ENCODE results near the gene SLC9A8. TPM values are rescaled to one million over a fixed set of nuclear protein-coding genes. Genes with fewer than 3 reads are reported as not detected.

SLC9A8 gene
- total RNA-seq, 5 donors from 2014 or later (not counting 1 experiment from before 2014, with no cell fraction given) = 22.2 to 34.2 (median 25.6) TPM

DNA sequence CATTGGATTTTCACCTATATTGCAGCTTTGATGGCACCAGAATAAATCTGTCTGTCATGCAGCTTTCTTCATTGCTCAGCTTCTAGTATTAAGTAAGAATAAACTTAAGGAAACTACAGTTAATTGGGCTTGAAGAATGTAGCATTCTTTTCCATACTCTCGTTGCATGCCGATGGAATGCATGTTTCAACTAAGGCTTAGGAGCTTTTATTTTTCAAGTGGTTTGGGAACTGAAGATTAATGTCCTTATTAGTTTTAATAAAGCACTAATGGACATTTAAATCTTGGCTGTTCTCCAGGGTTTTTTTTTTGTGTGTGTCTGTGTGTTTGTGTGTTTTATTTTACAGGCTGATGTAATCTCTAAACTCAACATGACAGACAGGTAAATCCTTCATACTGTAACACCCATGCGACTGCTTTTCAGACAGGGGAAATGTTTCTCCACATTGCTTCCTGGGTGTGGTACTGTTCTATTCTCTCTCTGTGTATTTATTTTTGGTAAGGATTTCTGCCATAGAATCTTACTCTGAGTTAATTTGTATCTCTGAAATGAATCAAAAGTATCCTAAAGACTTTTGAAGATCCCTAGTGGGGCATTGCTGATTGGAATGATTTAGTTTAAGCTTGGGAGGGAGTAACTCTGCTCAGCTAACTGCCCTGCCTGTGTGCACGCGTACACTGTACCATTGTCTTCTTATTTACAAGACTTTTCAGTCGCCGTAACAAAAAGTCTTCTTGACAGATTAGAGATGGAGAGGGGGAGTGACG is 38.0 kb downstream of the SLC9A8 start:
- H3K27me3 ChIP-seq (replicated peaks in 1 of 2; ENCODE audit: control insufficient read depth in 2 of 2, extremely low read depth in 1 of 2, insufficient read depth in 2 of 2, low read length in 1 of 2) = no peaks in the 10 kb centered on the region
- H3K9me3 ChIP-seq = no peaks in the 10 kb centered on the region
- no CpG with 5 or more reads among the region's 8 CpGs for WGBS (ENCODE audit: insufficient coverage)
- Mint-ChIP-seq H3K4me1 (peaks cover 14 to 19% (median 18%) of the 10 kb centered on the region in 3 donors), H3K27ac (peak overlapping the region in 1 of 2 donors; percentile 21), H3K36me3 (peaks cover 47% of the 10 kb centered on the region), H3K4me3 (no peak overlapping the region), H3K27me3 (no peaks in the 10 kb centered on the region), H3K9me3 (no peaks in the 10 kb centered on the region)
- peaks cover under 1 to 65% of the 10 kb centered on the region in 2 donors for H3K36me3 ChIP-seq (ENCODE audit: control insufficient read depth in 2 of 2, extremely low read depth in 1 of 2, insufficient read depth in 1 of 2, low read length in 1 of 2)
- H3K4me1 ChIP-seq (ENCODE audit: control insufficient read depth in 1 of 2, extremely low read depth in 1 of 2, insufficient read depth in 2 of 2, low read length in 2 of 2) = peaks cover 5 to 7% of the 10 kb centered on the region in 2 experiments
- DNase-seq (no peak), ATAC-seq (replicated peaks in 1 of 4) (no peak)
- no peak overlapping the region for H3K4me3 ChIP-seq (ENCODE audit: control insufficient read depth in 1 of 2, extremely low read depth in 1 of 2, low read length in 1 of 2)
- ChIA-PET CTCF (interaction anchor here in 1 of 2 donors (0.5 to 0.7 kb wide), 3 partner anchors 52 to 264 kb away, joined by 3 to 4 read pairs (median 3); no protein-coding TSS in a partner anchor), POLR2A (no interaction called here)
- H3K27ac ChIP-seq (ENCODE audit: low read length) = no peak overlapping the region

DNA sequence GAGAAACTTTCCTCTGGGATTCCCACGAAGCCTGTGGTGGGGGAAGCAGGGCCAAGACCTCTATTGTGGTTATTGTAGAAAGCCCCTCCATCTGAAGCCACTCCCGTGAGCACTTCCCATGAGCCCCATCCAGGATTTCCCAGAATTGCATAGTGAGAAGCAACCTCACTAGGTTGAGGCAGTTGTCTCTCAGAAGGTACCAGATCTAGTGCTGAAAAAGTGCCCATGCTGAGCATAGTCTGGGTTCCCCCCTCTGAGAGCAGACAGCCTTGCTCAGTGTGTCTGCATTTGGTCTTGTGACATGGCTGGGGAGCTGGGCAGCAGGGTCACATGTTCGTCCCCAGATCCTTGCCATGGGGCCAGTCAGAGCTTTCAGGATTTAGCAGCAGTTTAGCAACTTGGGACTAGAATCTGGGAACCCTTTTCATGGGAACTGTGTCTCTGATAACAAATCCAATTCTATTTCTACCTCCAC is 38.6 kb downstream of the SLC9A8 start:
- H3K4me3 Mint-ChIP-seq = no peak overlapping the region
- WGBS (ENCODE audit: insufficient coverage) = 100% methylated on average over 2 of the region's 3 CpGs
- Histone ChIP-seq H3K4me1 (ENCODE audit: control insufficient read depth in 1 of 2, extremely low read depth in 1 of 2, insufficient read depth in 2 of 2, low read length in 2 of 2) (peaks cover 5 to 7% of the 10 kb centered on the region in 2 experiments), H3K36me3 (ENCODE audit: control insufficient read depth in 2 of 2, extremely low read depth in 1 of 2, insufficient read depth in 1 of 2, low read length in 1 of 2) (peaks cover 0 to 71% of the 10 kb centered on the region in 2 donors), H3K9me3 (no peaks in the 10 kb centered on the region), H3K27ac (ENCODE audit: low read length) (no peak overlapping the region), H3K4me3 (ENCODE audit: control insufficient read depth in 1 of 2, extremely low read depth in 1 of 2, low read length in 1 of 2) (no peak overlapping the region), H3K27me3 (replicated peaks in 1 of 2; ENCODE audit: control insufficient read depth in 2 of 2, extremely low read depth in 1 of 2, insufficient read depth in 2 of 2, low read length in 1 of 2) (no peaks in the 10 kb centered on the region)
- H3K36me3 Mint-ChIP-seq = peaks cover 50% of the 10 kb centered on the region
- DNase-seq (no peak), ATAC-seq (replicated peaks in 1 of 4) (no peak)
- H3K4me1 Mint-ChIP-seq = peaks cover 14 to 18% (median 17%) of the 10 kb centered on the region in 3 donors
- no peaks in the 10 kb centered on the region for H3K27me3 Mint-ChIP-seq
- H3K9me3 Mint-ChIP-seq = no peaks in the 10 kb centered on the region
- POLR2A ChIA-PET = interaction anchor here in 1 of 2 donors (0.6 kb wide), 1 partner anchor 63 kb away, joined by 4 read pairs; no protein-coding TSS in a partner anchor
- H3K27ac Mint-ChIP-seq = no peak overlapping the region
- CTCF ChIA-PET = interaction anchor here in 1 of 2 donors (0.5 kb wide), 1 partner anchor 115 kb away, joined by 4 read pairs; no protein-coding TSS in a partner anchor

DNA sequence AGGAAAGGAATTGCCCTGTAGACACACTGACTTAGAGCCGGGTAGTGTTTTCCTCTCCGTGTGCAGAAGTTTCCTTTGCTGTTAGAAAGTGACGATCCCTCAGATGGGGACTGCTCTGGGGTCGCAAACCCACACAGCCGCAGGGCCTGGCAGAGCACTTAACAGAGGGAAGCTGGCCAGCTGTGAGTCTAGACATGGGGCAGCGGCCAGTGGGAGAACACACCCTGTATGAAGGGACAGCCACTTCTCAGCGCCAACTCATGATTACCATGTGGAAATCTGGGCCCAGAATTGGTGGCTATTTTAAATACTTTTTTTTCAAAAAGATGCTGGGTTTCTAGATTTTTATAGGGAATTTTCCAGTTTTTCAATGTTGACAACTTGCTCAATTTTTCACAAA is 39.4 kb downstream of the SLC9A8 start:
- peaks cover 5 to 7% of the 10 kb centered on the region in 2 experiments for H3K4me1 ChIP-seq (ENCODE audit: control insufficient read depth in 1 of 2, extremely low read depth in 1 of 2, insufficient read depth in 2 of 2, low read length in 2 of 2)
- no peak overlapping the region for H3K27ac ChIP-seq (ENCODE audit: low read length)
- ChIA-PET POLR2A (interaction anchor here in 1 of 2 donors (0.6 kb wide), 1 partner anchor 62 kb away, joined by 4 read pairs; no protein-coding TSS in a partner anchor), CTCF (interaction anchor here in 1 of 2 donors (0.5 kb wide), 1 partner anchor 114 kb away, joined by 4 read pairs; no protein-coding TSS in a partner anchor)
- H3K27me3 Mint-ChIP-seq = no peaks in the 10 kb centered on the region
- no peak overlapping the region for H3K4me3 ChIP-seq (ENCODE audit: control insufficient read depth in 1 of 2, extremely low read depth in 1 of 2, low read length in 1 of 2)
- no peak overlapping the region for H3K27ac Mint-ChIP-seq
- peaks cover 14 to 18% (median 17%) of the 10 kb centered on the region in 3 donors for H3K4me1 Mint-ChIP-seq
- H3K9me3 Mint-ChIP-seq = no peaks in the 10 kb centered on the region
- peaks cover 55% of the 10 kb centered on the region for H3K36me3 Mint-ChIP-seq
- DNase-seq = no peak
- H3K27me3 ChIP-seq (replicated peaks in 1 of 2; ENCODE audit: control insufficient read depth in 2 of 2, extremely low read depth in 1 of 2, insufficient read depth in 2 of 2, low read length in 1 of 2) = no peaks in the 10 kb centered on the region
- H3K36me3 ChIP-seq (ENCODE audit: control insufficient read depth in 2 of 2, extremely low read depth in 1 of 2, insufficient read depth in 1 of 2, low read length in 1 of 2) = peaks cover 0 to 75% of the 10 kb centered on the region in 2 donors
- no peaks in the 10 kb centered on the region for H3K9me3 ChIP-seq
- WGBS (ENCODE audit: insufficient coverage) = 86% methylated on average over 5 of the region's 7 CpGs
- ATAC-seq (replicated peaks in 1 of 4) = no peak
- H3K4me3 Mint-ChIP-seq = no peak overlapping the region

DNA sequence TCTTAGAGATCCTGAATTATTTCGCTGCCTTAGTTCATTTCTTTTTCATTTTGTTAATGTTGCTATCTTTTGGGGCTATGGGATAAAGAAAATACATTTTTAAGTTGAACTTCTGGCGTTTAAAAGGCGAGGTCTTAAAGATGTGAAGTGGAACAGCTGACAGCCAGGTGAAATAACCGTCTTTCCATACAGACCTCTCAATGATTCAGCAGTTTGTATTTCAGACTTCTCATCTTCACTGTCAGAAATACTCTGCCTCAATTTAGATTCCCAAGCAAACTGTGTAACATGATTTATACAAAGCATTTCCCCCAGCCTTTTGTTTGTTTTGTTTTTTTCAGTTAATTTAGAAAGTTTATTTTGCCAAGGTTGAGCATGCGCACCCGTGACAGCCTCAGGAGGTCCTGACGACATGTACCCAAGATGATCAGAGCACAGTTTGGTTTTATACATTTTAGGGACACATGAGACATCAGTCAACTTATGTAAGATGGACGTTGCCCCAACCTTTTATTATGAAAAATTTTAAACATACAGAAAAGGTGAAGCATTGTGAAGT is 40.0 kb downstream of the SLC9A8 start:
- Histone ChIP-seq H3K27ac (ENCODE audit: low read length) (no peak overlapping the region), H3K4me1 (ENCODE audit: control insufficient read depth in 1 of 2, extremely low read depth in 1 of 2, insufficient read depth in 2 of 2, low read length in 2 of 2) (peaks cover 5 to 7% of the 10 kb centered on the region in 2 experiments), H3K36me3 (ENCODE audit: control insufficient read depth in 2 of 2, extremely low read depth in 1 of 2, insufficient read depth in 1 of 2, low read length in 1 of 2) (peaks cover 0 to 80% of the 10 kb centered on the region in 2 donors), H3K27me3 (replicated peaks in 1 of 2; ENCODE audit: control insufficient read depth in 2 of 2, extremely low read depth in 1 of 2, insufficient read depth in 2 of 2, low read length in 1 of 2) (no peaks in the 10 kb centered on the region), H3K4me3 (ENCODE audit: control insufficient read depth in 1 of 2, extremely low read depth in 1 of 2, low read length in 1 of 2) (no peak overlapping the region), H3K9me3 (no peaks in the 10 kb centered on the region)
- ATAC-seq (replicated peaks in 1 of 4) (no peak), DNase-seq (no peak)
- H3K4me1 Mint-ChIP-seq = peaks cover 14 to 18% (median 17%) of the 10 kb centered on the region in 3 donors
- CTCF ChIA-PET = no interaction called here
- no peak overlapping the region for H3K27ac Mint-ChIP-seq
- no peaks in the 10 kb centered on the region for H3K27me3 Mint-ChIP-seq
- POLR2A ChIA-PET = no interaction called here
- WGBS (ENCODE audit: insufficient coverage) = 96% methylated on average over 5 of the region's 8 CpGs
- no peak overlapping the region for H3K4me3 Mint-ChIP-seq
- peaks cover 57% of the 10 kb centered on the region for H3K36me3 Mint-ChIP-seq
- no peaks in the 10 kb centered on the region for H3K9me3 Mint-ChIP-seq

DNA sequence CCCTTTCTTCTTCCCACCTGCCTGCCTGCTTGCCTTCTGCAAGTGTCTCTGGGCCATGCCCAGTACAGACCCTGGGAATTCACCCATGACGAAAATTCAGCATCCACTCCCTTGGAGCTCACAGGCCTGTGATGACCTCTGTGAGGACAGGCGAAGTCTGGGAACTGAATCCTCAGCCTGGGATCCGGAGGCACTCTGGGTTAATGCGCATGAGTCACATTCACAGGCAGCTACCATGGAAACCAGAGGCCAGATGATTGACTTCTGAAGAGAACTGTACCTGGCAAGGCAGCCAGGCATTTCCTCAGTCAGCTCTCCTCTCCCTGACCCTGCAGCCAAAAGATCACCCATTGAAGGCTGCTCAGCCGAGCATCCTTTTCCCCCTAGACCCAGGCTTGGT is 41.0 kb downstream of the SLC9A8 start:
- ATAC-seq (replicated peaks in 1 of 4) = no peak
- no peak overlapping the region for H3K27ac Mint-ChIP-seq
- peaks cover 0 to 77% of the 10 kb centered on the region in 2 donors for H3K36me3 ChIP-seq (ENCODE audit: control insufficient read depth in 2 of 2, extremely low read depth in 1 of 2, insufficient read depth in 1 of 2, low read length in 1 of 2)
- peaks cover 5 to 7% of the 10 kb centered on the region in 2 experiments for H3K4me1 ChIP-seq (ENCODE audit: control insufficient read depth in 1 of 2, extremely low read depth in 1 of 2, insufficient read depth in 2 of 2, low read length in 2 of 2)
- ChIA-PET POLR2A (interaction anchor here in 1 of 2 donors (0.6 kb wide), 1 partner anchor 189 kb away, joined by 6 read pairs; no protein-coding TSS in a partner anchor), CTCF (no interaction called here)
- no peak for DNase-seq
- peaks cover 56% of the 10 kb centered on the region for H3K36me3 Mint-ChIP-seq
- no peaks in the 10 kb centered on the region for H3K9me3 ChIP-seq
- H3K27ac ChIP-seq (ENCODE audit: low read length) = no peak overlapping the region
- no peak overlapping the region for H3K4me3 ChIP-seq (ENCODE audit: control insufficient read depth in 1 of 2, extremely low read depth in 1 of 2, low read length in 1 of 2)
- 94% methylated on average over 4 of the region's 5 CpGs for WGBS (ENCODE audit: insufficient coverage)
- H3K4me1 Mint-ChIP-seq = peaks cover 14 to 18% (median 17%) of the 10 kb centered on the region in 3 donors
- H3K9me3 Mint-ChIP-seq = no peaks in the 10 kb centered on the region
- H3K27me3 ChIP-seq (replicated peaks in 1 of 2; ENCODE audit: control insufficient read depth in 2 of 2, extremely low read depth in 1 of 2, insufficient read depth in 2 of 2, low read length in 1 of 2) = no peaks in the 10 kb centered on the region
- H3K27me3 Mint-ChIP-seq = no peaks in the 10 kb centered on the region
- H3K4me3 Mint-ChIP-seq = no peak overlapping the region

DNA sequence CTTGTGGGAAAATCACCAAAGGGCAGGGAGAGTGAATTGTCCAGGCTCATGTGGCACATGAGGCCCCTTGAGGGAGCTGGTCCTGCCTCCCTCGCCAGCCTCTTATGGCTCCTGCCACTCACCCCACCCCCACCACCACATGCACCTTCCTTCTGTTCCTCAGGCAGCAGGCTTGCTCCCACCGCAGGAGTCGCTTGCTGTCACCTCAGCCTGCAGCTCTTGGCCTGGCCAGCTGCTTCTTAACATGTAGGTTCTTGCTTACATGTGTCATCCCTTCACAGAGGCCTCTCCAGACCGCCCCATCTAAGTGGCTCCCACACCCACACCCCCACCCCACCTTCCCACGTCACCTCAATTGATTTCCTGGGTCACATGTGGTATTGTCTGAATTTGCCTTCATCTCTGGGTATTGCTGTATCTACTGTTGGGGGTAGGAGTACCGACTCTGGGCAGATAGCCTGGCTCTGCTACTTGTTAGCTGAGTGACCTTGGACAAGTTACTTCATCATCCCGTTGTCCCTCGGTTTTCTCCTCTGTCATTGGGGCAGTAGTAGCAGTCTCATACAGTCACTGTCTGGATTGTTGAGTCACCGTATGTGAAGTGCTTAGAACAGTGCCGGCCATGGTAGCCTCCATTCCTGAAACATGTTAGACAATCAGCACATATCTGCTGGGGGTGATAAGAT is 41.7 kb downstream of the SLC9A8 start:
- Mint-ChIP-seq H3K4me3 (no peak overlapping the region), H3K4me1 (peaks cover 12 to 14% (median 14%) of the 10 kb centered on the region in 3 donors), H3K9me3 (no peaks in the 10 kb centered on the region), H3K27ac (no peak overlapping the region), H3K27me3 (no peaks in the 10 kb centered on the region), H3K36me3 (peaks cover 49% of the 10 kb centered on the region)
- DNase-seq (no peak), ATAC-seq (replicated peaks in 1 of 4) (no peak)
- no peak overlapping the region for H3K4me3 ChIP-seq (ENCODE audit: control insufficient read depth in 1 of 2, extremely low read depth in 1 of 2, low read length in 1 of 2)
- 98% methylated on average over 6 of the region's 10 CpGs for WGBS (ENCODE audit: insufficient coverage)
- CTCF ChIA-PET = interaction anchor here in 1 of 2 donors (0.6 kb wide), 1 partner anchor 8 kb away, joined by 3 read pairs; no protein-coding TSS in a partner anchor
- H3K36me3 ChIP-seq (ENCODE audit: control insufficient read depth in 2 of 2, extremely low read depth in 1 of 2, insufficient read depth in 1 of 2, low read length in 1 of 2) = peaks cover 0 to 75% of the 10 kb centered on the region in 2 donors
- peaks cover 5 to 7% of the 10 kb centered on the region in 2 experiments for H3K4me1 ChIP-seq (ENCODE audit: control insufficient read depth in 1 of 2, extremely low read depth in 1 of 2, insufficient read depth in 2 of 2, low read length in 2 of 2)
- H3K27me3 ChIP-seq (replicated peaks in 1 of 2; ENCODE audit: control insufficient read depth in 2 of 2, extremely low read depth in 1 of 2, insufficient read depth in 2 of 2, low read length in 1 of 2) = no peaks in the 10 kb centered on the region
- POLR2A ChIA-PET = interaction anchor here in 1 of 2 donors (0.6 kb wide), 1 partner anchor 189 kb away, joined by 6 read pairs; no protein-coding TSS in a partner anchor
- H3K9me3 ChIP-seq = no peaks in the 10 kb centered on the region
- no peak overlapping the region for H3K27ac ChIP-seq (ENCODE audit: low read length)

Measured in T-cell (primary cell).